GM23248 (cell line): Measurements from ENCODE around the gene ALG13.

Experiments used
- EZH2 ChIP-seq: fragments of 200-600 bp; sonication (generic); IDR thresholded peaks from 2 replicates; pipeline ENCODE4 v1.6.1; 2018; ENCODE audit warnings: antibody characterized with exemption, mild to moderate bottlenecking; ENCODE audit not compliant: insufficient read depth, poor library complexity, severe bottlenecking
- EZH2phosphoT487 ChIP-seq: fragments of 200-600 bp; sonication (generic); IDR thresholded peaks from 2 replicates; pipeline ENCODE4 v1.6.1; 2018; ENCODE audit warnings: antibody characterized with exemption, moderate library complexity, mild to moderate bottlenecking, low read depth; ENCODE audit not compliant: insufficient read depth

DNA sequence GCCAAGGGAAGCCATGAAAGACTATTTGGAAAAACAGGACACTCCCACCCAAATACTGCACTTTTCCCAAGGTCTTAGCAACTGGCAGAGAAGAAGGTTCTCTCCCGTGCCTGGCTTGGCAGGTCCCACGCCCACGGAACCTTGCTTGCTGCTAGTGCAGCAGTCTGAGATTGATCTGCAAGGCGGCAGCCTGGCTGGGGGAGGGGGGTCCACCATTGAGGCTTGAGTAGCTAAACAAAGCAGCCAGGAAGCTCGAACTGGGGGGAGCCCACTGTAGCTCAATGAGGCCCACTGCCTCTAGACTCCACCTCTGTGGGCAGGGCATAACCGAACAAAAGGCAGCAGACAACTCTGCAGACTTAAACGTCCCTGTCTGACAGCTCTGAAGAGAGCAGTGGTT, 103.7 kb downstream of the ALG13 start:
- no peak for TF ChIP-seq EZH2
- no peak for TF ChIP-seq EZH2phosphoT487
